HG03196 (cell line): ENCODE measurements around the gene SUMF1.

Experiments
- ATAC-seq: cut with Tn5 transposase; IDR thresholded peaks from one replicate; pipeline ENCODE4 v1.9.1; 2021; ENCODE audit not compliant: unreplicated experiment

Gene SUMF1

DNA sequence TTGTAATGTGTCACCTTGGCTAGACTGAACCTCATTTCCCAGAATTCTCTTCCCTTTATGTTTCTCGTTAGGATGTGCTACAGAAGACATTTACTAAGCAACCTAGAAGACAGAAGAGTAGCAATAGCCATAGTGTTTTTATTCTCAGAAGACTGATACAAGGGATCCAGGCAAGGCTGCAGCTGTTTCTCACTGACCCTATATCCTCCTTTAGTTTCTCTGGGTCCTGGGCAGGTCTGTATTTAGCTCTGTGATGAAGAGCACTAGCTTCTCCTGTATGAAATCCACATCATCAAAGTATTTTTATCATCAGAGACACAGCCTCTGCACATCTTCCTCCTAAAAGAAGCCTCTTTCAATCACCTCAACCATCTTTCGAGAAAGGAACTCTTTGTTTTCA lies 72.5 kb downstream of the SUMF1 start:
- no peak for ATAC-seq

DNA sequence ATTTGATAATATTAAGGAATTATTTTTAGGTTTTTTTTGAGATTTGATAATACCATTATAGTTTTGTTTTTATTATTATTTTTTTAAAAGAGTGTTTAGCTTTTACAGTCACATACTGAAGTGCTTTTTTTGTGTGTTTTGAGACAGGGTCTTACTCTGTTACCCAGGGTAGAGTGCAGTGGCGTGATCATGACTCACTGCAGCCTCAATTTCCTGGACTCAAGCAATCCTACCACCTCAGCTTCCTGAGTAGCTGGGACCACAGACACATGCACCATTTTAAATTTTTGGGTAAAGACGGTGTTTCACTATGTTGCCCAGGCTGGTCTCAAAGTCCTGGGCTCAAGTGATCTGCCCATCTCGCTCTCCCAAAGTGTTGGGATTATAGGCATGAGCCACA lies 73.0 kb downstream of the SUMF1 start:
- no peak for ATAC-seq

DNA sequence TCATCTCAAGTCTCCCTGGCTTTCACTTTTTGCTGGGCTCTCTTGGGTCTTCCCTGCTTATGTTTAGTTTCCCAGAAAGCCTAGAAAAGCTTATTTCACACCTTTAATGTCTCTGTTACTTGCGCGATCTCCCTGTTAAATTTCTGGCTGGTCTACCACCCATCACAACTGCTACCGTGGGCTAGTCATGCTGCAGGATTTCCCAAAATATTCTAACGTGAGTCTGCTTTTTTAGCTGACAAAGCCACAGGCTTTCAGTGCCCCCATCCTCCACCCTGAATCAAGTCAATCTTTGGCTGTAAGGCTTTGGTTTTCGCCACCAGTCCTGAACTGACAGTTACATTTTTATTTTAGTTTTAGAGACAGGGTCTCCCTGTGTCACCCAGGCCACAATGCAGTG lies 74.1 kb downstream of the SUMF1 start:
- ATAC-seq, result no peak

DNA sequence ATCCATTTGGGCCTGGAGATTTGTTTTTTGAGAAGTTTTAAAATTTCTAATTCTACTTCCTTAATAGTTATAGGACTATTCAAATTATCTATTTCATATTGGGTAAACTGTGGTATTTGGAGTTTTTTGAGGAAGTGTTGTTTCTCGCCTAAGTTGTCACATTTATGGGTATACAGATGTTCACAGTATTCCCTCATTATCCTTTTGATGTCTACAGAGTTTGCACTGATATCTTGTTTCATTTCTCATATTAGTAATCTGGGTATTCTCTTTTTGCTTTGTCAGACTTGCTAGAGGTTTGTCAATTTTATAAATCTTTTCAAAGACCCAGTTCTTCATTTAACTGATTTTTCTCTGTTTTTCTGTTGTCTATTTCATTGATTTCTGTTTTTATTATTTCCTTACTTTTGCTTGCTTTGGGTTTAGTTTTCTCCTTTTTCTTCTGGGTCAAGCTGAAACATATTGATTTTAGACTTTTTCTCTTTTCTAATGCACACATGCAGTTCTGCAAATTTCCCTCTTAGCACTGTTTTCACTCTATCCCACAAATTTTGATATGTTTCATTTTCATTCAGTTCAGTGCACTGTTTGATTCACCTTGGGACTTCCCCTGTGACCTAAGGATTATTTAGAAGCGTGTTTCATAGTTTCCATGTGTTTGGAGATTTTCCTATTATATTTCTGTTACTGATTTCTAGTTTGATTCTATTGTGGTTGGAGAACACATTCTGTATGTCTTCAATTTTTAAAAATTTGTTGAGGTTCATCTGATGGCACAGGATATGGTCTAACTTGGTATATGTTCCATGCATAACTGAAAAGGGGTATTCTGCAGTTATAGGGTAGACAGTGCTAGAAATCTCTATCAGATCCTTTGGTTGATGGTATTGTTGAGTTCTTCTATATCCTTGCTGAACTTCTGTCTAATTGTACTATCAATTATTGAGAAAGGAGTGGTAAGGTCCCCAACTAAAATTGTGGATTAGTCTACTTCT lies 79.6 kb downstream of the SUMF1 start:
- no peak for ATAC-seq

DNA sequence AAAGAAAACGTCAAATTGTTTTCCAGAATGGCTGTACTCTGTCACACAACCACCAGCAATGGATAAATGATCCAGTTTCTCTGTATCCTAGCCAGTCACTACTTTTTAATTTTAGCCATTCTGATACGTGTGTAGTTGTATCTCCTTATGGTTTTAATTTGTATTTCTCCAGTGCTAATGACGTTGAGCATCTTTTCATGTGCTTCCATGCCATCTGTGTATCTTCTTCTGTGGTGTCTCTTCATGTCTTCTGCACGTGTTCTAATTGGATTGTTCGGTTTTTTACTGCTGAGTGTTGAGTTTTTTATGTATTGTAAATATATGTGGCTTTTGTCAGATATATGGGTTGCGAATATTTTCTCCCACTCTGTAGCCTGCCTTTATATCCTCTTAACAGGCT lies 81.9 kb downstream of the SUMF1 start:
- ATAC-seq, result no peak

DNA sequence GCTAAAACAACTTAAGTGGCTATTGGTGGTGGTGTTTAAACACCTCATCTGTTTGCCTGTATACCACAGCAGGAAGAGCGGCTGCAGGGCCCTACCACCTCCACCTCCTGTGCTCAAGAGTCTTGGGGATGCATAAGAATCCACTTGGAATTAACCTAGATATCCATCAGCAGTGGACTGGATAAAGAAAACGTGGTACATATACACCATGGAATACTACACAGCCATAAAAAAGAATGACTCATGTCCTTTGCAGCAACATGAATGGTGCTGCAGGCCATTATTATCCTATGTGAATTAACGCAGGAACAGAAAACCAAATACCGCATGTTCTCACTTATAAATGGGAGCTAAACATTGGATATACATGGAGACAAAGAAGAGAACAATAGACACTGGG lies 87.1 kb downstream of the SUMF1 start:
- ATAC-seq, result no peak

DNA sequence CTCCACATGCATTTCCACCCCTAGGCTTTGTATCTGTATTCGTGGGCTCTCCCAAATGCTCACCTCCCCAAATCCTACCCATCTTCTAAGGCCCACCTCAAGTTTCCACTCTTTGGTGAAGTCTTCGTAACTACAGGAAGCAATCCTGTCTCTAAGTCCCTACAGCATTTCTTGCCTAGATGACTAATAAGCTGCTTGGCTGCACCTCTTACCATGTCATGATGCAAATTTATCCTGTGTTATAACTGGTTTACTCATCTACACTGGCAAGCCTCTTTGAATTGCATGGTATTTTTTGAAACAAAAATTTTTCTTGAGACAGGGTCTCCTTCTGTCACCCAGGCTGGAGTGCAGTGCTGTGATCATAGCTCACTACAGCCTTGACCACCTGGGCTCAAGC lies 90.6 kb downstream of the SUMF1 start:
- no peak for ATAC-seq

DNA sequence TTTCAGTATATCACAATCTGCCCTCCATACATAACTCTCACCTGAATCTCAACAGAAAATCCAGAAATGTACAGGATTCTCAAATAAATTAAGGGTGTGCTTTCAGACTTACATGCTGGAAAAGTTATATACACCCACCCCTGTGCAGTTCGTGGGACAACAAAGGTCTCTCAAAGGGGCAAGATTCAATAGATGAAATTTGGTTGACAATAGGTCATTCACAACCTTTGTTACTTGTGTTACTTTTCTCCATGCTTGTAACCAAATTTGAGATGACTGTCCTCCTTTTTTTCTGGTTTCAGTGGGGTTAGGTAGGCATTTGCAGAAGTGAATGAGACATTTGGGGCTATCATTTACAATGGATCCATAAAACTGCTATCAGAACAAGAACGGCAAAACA lies 91.2 kb downstream of the SUMF1 start:
- no peak for ATAC-seq

DNA sequence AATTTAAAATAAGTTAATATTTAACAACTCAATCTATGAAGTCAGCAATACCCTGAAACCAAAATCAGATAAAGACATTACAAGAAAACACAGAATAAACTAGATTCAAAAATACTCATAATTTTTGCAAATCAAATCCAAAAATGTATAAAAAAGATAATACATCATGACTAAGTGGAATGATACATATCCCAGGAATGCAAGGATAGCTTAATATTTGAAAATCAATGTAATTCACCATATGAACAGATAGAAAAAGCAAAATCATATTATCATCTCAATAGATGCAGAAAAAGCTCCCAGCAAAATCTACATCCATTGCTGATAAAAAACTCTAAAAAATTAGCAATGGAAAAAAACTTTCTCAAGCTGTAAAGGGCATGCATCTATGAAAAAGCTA lies 93.4 kb downstream of the SUMF1 start:
- no peak for ATAC-seq

DNA sequence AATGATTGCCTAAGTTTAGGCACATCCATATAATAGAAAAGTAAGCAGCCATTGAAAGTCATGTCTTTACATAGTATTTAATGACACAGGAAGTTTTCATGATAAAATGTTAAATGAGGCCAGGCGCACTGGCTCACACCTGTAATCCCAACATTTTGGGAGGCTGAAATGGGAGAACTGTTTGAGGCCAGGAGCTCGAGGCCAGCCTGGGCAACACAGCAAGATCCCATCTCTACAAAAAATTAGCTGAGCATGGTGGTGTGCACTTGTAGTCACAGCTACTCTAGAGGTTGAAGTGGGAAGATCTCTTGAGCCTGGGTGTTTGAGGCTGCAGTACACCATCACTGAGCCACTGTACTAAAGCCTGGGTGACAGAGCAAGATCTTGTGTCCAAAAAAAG lies 104.5 kb downstream of the SUMF1 start:
- ATAC-seq, result no peak

DNA sequence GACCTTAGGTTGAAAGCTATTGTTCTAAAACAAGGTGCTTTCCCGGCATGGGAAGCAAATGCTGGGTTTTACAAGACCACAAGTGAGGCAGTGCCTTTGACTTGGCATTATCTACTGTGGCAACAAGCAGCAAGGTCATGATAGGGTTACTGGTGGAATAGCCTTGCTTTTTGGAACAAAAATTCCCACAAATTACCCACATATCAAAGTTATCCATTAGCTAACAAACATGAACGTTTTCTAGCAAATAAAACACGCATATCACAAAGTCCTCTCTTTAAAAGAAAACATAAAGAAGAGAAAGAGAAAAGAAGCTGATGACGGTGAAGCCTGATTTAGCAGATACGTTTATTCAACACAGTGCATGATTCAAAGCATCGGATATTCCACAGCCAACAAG lies 106.3 kb downstream of the SUMF1 start:
- no peak for ATAC-seq

DNA sequence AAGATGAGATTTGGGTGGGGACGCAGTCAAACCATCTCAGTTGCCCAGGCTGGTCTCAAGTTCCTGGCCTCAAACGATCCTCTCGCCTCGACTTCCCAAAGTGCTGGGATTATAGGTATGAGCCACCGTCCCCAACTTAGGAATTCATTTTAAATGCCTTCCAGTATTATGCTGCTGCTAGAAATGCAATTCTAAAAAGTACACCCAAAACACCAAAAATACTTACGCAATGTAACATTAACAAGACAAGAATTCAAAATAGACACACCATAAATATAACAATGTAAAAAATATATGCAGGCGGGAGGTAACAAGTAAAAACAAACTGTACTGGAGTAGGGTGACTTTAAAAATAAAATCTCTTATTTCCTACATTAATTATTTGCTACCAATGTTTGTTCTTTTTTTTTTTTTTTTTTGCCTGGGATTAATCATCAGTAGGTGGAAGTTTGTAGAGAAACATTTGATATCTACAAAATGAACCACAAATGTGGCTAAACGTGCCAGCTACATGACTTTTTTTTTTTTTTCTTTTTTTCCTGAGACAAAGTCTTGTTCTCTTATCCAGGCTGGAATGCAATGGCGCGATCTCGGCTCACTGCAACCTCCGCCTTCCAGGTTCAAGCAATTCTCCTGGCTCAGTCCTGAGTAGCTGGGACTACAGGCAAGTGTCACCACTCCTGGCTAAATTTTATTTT lies 107.1 kb downstream of the SUMF1 start:
- ATAC-seq, result no peak

DNA sequence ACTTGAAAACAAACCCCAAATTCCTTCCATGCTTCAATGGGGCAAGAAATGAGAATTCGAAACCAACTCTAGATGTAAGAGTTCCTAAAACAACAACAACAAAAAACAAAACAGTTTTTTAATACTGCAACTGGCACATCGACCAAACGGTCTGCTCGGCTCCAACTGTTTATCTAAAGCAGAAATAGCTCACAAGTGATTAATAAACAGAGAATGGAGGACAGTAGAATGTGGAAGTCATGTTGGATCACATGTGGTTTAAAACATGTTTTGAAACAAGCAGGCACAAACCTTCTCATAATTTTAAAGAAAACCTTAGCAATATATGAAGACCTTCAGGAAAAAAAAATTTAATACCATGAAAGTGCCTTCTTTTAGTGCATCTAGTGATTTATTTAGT lies 108.8 kb downstream of the SUMF1 start:
- ATAC-seq, result no peak

DNA sequence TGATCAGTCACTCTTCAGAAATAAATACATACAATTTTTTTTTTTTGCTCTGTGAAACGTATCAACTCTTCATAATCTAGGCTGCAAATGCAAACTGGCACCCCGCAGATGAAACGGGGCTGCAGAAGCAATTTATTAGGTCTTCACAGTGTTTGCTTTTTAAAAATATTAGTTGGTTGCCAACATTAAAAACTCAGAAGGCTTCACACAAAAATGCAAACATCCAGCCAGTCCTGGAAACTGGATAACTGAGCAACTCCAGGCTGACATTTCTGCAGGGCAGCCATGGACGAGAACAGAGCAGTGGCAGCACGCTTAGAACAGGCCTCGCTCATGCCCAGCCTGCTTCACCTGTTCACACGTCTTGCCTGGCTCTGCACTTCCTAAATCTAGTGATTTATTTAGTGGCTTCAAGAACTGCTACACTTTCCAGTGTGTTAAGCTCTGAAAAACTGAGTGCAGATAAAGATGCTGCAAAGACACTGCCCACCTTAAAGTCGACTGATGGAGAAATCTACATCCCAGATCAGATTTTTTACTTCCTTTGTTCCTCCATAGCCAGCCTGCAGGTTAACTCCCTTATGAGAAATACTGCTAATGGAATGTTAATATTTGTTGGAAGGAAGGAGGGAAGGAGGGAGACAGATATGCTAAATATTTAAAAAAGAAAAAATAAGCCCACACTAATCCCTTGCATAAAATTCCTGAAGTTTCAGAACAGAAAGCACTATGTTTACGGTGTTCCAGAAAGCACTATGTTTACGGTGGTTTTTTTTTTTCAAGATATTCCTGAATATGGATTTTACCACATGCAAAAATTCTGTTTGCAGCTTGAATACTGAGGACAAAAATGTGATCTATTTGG lies 110.3 kb downstream of the SUMF1 start:
- ATAC-seq, result no peak

DNA sequence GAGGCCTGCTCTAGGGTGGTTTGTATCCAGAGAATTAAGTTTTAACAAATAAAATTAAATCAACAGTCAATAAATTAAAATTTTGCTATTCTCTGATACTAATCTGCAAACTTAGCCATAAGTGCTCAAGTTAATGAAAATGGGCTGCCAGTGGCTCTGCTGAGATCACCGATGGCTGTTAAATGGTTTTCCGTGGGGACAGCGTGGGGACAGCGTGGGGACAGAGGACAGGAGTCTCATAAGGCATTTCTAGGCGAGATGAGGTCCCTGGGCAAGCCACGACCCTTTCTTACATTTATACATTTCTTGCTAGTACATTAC lies 110.9 kb downstream of the SUMF1 start:
- no peak for ATAC-seq

DNA sequence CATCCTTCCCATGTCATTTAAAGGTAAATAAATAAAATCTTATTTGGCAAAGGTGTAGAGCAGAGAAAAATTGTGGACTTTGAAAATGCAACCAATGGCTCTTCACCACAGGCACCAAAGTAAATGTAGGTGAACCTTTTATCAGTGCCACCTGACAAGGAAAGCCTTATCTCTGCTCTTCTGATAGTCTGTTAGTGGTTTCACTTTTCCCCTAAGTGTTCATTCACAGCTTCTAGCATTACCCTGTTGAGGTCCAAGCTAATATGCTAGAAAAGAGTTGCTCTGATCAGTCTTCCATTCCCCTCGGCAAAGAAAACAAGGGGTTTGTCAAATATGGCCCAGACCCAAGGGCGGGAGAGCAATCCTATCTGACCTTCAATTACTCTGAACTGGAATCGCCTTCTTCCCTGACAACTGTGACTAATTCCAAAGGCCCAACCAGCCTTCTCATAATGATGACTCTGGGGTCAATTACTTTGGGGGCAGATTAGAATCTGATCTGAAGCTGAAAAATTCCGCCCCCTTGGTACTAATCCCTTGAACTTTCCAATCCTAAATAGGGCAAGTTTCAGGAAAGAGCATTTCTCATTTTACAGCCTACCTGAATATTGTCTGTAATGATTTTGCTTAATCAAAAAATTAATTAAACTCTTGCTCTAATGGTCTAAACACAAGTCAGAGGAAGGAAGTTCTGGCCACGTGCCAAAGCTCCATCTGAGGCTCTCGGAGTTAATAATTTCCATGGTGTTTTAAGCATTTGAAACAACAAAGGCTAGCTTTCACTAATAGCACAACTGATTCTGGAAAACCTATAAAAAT lies 111.5 kb downstream of the SUMF1 start:
- ATAC-seq, result no peak

DNA sequence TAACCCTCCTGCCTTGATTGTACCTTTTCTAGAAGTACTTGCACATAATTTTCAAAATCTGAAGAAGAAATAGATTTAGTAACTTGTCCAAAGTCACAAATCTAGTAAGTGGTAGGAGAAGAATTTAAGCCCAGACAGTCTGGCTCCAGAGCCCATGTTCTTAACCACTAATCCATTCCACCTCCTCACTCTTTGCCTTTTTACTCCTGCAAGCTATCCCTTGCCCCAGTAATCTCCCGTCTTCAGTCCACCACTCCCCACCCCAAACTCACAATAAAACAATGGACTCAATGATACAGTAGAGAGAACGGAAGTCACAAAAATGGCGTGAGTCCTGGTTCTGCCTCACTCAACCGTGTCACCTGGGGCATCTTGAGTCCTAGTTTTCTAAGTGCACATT lies 115.2 kb downstream of the SUMF1 start:
- ATAC-seq, result no peak

DNA sequence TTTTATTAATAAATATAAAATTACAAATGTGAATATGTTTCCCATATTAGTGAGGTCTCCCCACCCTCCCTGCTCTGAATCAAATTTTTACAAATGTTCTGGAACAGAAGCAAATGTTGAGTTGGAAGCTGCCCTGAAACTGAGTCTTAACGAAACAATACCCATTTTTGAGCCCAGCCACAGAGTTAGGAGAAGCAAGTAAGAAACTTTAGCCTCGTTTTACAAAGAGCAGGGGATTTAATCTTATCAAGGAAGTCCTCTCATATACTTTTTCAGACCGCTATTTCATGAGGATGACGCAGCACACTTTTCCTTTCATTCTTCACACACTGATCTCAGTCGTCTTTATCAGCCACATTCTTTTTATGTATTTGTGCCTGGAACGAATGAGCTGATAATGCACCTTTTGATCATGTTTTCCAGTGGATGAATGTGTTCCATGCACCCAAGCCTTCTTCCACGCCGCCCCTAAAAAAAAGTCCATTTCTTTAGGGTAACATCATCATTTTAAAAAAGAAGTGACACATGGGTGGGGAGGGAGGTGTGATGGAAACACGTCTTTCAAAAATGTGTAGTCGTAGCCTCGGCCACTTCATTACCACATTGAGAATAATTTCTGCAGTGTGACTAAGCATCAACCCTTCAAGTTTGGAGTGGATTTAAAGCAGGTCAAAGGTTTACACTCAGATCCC lies 115.8 kb downstream of the SUMF1 start:
- peak; percentile 42 for ATAC-seq

DNA sequence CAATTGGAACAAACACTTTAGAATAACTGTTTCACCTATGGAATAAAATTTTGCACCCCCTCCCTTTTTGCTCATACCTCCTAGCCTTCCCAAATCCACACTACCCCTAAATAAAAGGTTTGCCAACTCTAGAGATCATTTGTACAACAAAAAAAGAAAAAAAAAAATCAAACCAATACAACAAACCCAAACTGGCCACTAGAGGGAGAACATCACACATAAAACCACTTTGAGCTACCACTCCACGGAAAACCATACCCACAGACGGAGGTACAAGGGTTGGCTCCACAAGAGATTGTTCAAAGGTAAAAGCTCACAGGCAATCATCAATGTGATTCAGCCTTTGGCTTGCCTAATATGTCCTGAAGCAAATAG lies 116.3 kb downstream of the SUMF1 start:
- peak; percentile 92 for ATAC-seq

DNA sequence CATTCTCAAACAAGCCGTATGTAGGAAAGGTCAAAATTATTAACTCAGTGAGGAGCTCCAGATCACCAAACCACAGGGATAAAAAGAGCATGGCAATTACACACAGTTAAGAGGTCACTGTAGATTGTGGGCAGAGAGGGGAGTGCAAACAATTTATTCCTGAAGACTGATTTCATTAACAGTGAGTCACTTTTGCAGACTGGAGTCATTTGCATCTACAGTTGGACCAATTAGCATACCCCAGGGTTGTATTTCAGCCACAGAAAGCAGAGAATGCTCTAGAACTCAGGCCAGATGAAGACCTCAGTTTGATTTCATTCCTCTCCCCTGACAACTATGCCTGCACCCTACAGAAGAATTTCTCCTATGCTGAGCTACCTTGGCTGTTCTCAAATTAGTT lies 123.8 kb downstream of the SUMF1 start:
- ATAC-seq, result no peak
